Dedifferentiated amniotic fluid mesenchymal stem cell (primary cell): Measurements from ENCODE around the gene MTFMT.

Experiments
- DNase-seq: peaks from one replicate; pipeline ENCODE4 v3.0.0-alpha.2; 2016; ENCODE audit errors: extremely low spot score

The MTFMT gene

DNA sequence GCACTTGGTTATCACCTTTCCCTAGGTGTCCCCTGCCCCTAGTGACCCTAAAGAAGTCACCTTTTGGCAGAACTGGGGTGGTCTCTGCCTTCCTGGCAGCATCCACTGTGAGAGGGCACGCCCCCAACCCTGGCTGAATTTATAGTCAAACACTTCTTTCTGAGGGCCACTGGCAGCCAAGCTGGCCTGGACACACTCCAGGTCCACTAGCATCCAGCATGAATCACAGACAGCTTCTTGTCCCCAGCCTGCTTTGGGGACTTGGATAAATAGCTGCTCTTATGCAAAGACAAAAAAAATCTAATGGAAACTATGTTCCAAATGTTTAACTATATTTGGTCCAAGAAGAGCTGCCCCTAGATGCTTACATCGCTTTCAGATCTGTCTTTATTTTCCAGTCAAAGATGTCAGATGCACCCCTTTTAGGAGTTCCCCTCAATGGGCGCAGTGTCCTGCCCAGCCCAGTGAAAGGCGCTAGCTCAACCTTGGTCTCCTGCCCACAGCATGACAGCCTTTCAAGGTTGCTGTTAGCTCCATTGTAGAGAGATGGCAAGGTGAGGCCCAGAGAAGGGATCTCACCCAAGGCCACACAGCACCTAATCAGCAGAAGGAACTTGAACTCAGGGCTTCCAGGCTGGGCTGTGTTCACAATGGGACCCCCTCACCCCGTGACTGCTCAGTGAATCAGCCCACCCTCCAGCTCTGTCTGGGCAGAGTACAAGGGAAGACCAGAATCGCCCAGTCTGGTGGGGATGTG lies 31.4 kb upstream of the MTFMT start:
- no peak for DNase-seq

DNA sequence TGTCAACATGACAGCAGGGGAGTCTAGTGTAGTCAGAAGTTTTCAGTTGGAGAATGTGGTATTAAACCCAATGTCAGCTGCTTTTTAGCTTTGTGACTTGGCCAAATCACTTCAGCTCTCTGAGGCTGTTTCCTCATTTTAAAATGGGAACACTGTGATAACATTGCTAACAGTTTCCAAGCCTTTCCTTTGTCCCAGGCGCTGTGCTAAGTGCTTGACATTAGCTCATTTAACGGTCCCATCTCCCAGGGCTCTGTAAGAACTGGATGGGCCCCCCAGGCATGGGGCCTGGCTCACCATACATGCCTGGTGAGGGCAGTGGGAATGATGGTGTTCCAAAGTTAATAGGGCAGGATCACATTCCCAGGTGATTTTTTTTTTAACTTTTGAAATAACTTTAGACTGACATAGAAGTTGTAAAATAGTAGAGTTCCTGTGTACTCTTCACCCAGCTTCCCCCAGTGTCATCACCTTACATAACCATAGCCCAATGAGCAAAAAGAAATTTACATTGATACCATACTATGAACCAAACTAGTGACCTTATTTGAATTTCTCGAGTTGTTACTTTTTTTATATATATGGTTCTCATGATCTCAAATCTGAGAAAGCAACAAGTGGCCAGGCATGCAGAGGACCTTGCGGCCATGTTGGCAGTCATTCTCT lies 30.6 kb upstream of the MTFMT start:
- DNase-seq, result no peak

DNA sequence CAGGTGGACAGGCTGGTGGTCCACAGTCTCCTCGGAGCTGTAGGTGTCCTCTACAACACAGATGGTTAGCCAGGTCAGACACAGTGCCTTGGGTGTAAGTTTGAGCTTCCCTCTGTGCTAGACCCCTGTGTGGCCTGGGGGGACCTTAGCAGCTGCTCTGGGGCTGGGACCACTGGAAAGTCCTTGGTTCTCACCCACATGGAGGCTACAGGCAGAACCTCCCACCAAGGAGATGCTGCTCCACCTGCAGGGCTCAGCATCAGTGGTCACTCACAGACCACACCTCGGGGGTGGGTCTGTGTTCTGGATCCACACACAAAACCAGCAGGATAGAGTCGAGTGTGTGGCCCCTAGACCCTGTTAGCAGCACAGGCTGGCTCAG lies 29.9 kb upstream of the MTFMT start:
- DNase-seq, result no peak

DNA sequence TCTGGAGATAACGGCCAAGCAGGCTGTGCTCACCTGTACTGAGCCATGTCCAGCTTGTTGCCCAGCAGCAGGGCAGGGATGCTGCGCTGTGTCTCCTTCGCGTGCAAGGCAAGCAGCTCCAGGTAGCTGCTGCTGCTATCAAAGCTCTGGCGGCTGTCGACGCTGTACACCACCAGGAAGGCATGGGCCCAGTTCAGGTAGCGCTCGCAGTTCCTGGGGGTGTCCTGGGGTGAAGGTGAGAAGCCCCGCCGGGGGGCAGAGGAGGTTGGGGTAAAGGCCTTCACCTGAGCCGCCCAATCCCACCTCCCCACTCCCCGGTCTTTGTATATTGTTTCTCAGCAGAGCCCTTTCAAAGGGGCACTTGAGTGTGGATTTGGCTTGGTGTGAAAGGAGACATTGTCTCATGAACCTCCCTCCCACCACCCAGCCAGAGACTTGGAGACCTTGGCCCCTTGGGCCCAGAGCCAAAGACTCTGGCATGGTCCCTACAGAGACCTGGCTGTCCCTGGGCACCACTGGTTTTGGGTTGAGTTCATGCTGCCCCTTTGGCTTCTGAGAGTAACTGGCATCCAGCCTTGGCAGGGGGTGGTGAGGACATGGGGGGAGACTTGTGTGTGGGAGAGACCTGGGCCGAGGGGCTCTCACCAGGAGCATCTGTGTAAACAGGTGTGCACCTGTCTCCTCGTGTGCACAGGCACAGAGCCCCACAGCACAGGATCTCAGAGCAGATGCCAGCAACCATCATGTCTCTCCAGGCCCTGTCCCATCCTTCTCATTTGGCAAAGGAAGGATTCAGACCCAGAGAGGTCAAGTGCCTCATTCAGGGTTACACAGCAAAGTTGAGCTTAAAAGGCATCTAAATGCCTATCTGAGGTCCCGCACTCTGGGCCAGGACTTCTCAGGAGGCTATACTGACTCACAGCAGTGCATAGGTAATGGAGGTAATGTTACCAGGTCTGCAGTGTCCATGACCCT lies 29.2 kb upstream of the MTFMT start:
- no peak for DNase-seq

DNA sequence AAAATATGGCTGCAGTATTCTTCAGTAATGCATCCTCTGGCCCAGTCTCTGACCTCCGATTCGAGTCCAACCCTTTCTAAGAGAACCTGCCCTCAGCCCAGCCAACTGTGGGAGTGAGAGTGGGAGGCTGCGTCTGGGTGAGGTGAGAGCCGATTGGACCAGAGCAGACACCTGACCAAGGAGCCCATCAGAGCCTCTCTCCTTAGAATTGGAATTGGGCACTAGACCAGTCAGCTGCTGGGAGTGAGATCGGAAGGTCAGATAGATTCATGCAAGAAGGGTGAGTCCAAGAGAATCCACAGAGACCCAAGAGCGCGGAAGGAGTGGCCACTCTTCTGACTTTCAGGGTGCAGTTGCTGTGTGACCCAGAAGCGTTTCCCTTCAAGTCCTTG lies 28.1 kb upstream of the MTFMT start:
- DNase-seq, result no peak

DNA sequence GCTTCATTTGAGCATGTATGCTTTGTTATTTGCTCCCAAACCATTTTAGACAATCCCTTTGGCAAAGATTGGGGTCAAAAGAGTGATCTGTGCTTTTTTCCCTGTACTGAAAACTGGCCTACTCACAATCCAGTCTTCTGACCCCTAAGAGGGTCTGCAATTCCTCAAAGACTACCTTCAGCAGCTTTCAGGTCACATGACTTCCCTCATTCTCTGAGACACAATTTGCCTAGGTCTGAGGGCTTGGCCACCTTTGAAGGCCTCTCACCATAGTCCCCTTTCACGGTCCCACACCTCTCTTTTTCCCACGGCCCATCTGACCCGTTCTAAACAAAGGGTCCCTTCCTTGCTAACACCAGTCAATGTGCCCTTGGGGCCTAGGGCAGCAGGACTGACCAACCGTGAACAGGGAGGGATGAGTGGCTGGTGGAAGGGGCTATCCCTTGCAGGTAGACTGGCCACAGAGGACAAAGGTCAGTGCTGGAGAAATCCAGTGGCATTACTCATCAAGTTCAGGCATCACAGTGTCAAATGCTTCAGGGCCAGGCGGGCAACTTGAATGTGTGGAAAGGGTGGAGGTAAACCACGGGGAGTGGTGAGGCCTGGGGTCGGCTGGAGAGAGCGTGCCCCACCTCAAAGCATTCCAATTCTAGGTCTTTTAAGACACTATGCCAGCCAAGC lies 27.6 kb upstream of the MTFMT start:
- DNase-seq, result no peak

DNA sequence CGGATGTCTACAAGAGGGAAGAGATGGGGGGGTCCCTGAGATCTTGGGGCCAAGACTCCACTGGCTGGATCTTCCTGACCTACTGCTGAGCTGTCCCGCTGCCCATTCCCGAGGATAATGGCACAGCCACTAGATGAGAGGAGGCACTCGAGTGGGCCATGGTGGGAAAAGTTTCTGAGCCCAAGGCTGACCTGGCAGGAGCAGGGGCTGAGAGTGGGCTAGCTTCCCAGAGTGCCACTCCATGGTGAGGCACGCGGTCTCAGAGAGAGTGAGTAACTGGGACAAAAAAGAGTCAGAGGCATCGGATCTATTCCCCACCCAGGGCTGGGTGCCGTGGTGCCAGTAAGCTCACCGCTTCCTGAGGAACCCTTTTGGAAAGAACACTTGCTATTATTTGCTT lies 26.7 kb upstream of the MTFMT start:
- no peak for DNase-seq

DNA sequence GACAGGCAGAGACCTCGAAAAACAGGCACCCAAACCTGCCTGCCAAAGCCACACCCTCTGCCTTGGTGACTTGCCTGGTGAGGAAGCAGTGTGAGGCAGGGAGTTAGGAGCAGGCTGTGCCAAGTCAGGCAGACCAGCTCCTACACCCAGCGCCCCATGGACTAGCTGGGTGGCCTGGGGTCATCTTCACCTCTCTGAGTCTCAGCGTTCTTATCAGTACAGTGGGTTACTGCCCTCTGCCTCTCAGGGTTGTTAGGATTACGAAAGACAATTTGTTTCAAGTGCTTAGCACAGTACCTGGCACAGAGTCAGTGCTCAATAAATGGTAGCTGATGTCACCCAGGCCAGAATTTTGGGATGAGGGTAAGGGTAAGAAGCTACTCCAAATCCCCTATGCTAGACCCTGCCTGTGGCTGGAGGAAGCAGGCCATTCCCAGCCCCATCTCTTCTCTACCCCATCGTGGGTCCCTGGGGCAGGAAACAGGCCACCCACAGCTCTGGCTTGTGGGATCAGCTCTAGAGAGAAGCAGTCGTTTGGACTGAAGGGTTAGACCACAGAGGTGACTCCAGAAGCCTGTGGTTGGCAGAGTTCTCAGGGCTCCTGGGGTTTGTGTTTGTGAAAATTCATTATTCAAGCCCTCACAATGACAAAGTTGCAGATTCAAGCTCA lies 25.9 kb upstream of the MTFMT start:
- DNase-seq, result no peak

DNA sequence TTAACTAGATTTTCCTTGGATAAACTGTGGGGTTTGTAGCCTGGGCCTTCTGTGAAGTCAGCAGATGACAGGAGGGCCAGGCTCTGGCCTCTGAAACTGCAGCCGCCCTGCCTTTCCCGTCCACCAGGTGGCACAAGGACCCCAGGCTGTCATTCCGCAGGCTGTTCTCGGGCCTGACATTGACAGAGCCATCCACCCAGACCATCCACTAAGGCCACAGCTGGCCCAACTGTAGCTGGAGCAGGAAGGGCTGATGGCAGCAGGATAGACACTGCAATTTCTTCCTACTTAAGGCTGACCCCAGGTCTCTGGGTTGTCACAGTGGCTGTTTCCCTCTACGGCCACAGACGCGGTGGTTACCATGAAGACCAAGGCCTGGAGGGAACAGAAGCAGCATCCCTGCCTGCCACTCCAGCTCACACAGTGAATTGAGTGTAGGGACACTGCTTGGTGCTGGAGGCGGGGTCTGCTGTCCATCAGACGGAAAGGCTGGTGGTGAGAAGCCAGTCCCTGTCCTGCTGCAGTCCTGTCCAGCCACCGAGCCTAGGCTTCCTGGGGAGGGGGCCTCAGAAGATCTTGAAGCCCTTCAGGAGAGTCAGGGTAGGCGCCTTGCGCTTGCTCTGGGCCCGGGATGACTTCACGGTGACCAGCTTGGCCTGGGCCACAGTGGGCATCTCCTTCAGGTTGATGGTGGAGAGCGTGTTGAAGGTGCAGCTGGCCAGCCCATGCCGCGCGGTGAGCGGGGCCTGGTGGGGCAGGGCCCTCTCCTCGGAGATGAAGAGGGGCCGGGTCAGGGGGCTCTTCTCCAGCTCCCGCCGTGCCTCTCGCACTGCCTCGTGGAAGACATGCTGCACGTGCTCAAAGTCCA lies 25.1 kb upstream of the MTFMT start:
- peak; percentile 59 for DNase-seq

DNA sequence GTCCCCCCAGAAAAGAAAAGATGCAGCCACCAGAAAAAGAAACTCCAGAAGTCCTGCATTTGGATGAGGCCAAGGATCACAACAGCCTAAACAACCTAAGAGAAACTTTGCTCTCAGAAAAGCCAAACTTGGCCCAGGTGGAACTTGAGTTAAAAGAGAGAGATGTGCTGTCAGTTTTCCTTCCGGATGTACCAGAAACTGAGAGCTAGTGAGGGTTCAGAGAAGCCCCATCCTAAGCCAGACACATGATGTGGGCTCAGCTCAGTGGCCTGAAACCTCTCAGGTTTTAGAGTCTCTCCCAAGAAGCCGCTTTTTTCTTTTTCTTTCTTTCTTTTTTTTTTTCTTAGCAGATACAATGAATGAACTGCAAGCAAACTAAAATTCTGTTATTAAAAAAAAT lies 23.5 kb upstream of the MTFMT start:
- DNase-seq, result no peak

DNA sequence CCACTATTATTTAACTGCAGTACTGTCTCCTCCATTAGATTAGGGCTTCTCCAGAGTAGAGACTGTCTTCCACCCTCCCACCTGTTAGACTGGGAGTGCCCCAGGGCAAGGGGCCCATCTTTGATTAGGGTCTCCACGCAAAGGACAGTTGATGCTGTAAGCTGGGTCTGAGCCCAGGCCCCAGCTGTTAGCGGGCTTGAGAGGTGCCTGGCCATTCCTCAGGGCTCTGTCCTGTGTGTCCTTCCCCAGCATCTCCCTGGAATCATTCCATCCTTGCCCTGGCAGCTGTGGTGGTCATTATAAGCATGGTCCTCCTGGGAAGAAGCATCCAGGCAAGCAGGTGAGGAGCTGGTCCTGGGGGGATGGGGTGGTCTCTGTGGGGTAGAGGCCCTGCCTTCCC lies 21.8 kb upstream of the MTFMT start:
- DNase-seq, result no peak

DNA sequence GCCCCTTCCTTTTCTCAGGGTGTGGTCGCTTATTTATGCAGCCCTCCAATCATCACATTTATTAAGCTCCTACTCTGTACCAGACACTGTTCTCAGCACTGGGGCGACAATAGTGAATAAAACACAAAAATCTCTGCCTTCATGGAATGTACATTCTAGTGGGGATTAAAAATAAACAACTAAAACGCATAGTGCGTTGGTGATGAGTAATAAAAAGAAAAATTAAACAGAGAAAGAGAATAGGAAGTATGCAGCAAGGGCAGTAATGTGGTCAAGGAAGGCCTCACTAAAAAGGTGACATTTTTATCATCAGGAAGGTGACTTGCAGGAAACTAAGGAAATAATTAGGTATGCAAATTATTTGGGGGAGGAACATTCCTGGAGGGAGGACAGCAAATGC lies 20.8 kb upstream of the MTFMT start:
- no peak for DNase-seq

DNA sequence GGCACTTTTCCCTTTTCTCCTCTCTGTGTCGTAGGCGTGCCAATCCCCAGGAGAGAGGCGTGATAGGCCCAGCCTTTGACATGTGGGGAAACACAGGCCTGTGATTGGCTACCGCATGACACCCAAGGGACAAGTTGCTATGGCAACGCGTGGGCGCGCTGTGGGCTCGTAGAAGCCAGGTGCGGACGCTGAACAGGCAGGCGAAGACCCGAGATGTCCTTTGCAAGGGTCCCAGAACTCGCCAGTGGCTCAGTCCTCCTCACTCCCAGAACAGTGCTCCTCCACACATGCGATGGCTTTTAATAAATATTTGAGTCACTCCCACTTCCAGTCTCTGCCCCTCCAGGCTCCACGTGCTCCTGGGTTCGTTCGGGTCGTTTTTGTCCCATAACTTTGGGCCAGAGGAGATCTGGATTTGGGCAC lies 20.0 kb upstream of the MTFMT start:
- peak; percentile 92 for DNase-seq

DNA sequence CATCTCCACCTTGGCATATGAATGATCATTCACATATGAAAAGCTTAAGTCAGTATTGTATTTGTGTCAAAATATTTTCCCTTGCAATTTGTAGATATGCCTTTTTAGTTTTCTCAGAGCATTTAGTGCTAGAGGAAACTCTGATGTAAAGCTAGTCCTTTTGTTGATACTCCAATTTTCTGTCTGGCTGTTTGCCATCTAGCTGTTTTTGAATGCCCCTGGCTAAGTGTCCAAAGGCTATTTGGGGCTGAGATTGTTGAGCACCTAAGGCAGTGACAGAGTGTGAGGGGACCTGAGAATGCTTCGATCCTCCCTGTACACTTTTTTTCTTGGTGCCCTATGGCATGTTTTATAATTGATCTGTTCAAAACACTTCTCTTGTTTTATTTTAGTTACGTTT lies 18.8 kb upstream of the MTFMT start:
- no peak for DNase-seq

DNA sequence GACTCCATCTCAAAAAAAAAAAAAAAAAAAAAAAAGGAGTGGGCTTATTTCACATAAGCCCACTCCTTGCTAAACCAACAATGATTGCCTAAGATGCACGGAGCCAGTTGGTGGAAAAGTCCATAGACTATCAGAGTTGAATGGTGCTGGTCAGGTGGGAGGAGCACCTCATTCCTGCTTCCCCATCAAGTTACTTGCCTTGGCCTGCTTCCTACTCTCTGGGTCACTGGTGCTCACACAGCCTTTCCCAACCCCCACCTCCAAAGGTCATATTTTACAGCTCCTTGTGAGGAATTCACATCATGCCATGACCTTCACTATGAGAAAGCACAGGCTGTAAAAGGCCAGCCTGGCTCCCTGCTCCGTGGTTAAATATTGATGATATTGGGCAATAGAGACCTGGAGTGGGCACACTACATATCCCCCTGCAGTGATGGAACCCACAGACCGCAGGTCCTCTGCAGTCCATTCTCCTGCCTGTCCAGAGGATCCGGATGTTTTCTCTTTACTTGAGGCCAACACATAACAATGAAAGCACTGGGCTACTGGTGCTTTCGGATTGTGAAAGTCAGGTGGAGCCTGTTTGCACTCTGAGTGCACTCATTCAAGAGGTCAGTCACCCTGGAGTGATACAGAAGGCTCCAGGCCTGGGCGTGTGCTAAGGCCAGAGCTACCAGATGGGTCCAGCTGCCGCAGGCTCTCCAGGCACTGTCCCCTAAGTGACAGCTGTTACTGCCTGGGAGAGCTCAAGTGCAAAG lies 15.5 kb upstream of the MTFMT start, which contains the start of gene SLC51B:
Gene SLC51B (plus strand): TSS at position 664 of the 758 bp plus-strand sequence. CDS start 4,618 bp downstream, outside the sequence.
- DNase-seq, result no peak

DNA sequence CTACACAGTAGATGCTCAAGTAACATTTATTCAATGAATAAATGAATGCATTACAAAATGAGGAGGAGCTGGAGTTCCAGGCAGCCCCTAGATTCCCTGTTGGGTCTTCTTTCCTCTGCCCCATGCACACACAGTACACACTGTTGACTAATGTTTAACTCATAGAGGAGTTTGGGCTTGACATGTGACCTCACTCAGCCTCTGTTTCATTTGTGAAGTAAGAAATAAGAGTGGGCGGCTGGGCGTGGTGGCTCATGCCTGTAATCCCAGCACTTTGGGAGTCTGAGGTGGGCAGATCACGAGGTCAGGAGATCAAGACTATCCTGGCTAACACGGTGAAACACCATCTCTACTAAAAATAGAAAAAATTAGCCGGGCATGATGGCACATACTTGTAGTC lies 14.8 kb upstream of the MTFMT start:
- peak; percentile 22 for DNase-seq

DNA sequence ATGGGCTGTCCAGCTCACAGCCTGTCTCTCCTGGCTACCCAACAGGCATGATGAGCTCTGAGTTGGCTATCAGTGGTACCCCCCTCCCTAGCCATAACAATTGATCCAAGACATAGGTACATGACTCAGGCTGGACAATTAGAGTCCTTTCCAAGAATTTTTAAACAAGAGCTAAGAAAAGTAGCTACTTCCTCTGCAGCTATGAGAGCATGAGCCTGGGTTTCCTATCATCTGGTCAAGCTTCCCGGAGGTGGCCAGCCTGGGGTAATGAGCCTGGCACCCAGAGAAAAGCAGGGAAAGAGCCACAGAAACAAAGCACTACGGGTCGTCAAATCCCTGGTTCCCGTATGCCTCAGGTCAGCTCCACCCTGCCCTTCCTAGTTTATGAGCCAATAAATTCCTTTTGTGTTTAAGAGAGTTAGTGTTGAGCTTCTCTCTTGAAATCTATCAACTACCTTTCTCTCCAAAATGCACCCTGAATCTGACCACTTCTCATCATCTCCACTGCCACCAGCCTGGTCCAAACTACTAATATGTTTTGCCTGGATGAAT lies 13.4 kb upstream of the MTFMT start:
- no peak for DNase-seq

DNA sequence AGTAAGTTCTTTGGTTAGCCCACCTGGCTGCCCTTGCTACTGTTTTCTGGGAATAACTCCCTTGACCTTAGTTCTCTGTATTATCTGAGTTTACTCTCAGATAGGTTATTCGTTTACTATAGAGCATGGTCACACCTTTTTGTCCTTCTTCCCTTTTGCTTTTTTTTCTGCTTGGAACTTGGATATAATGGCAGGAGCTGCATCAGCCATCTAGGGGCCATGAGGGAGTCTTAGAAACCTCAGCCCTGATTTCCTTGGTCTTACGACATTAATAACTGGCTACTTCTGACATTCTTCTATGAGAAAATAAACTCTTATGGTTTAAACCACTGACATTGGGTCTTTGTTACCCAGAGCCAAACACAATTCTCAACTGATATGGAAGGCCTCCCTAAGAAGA lies 12.3 kb upstream of the MTFMT start:
- no peak for DNase-seq

DNA sequence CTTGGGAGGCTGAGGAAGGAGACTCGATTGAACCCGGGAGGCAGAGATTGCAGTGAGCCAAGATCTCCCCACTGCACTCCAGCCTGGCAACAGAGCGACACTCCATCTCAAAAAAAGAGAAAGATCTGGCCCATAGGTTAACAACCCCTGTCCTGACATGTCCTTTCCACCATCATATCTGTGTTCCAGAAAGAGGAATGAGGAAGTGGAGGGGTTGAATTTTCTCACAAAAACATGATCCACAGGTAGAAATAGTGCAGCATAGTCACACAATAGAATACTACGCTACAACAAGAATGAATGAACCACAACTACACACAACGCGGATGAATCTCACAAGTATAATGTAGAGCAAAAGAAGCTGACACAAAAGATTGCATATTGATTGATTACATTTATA lies 11.0 kb upstream of the MTFMT start:
- no peak for DNase-seq
